ENCODE measurements around the gene HYOU1.

DNA sequence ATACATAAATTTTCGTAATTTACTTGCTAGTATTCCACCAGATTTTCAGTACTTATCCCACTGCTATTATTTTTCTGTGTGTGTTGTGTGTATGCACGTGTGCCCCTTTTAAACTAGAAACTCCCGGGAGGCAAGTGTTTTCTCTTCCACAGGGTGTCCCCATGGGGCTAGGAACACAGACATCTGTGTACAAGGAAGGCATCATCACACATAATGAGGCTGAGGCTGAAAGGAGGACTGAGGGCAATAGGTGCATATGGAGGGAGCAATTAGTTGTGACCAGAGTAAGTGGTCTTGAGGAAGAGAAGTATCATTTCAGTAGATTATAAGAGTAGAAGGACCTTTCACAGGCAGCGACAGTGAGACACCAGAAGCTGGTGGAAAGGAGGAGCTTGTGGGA, 46.8 kb upstream of the HYOU1 start:
- TF ChIP-seq, protein P1, sequence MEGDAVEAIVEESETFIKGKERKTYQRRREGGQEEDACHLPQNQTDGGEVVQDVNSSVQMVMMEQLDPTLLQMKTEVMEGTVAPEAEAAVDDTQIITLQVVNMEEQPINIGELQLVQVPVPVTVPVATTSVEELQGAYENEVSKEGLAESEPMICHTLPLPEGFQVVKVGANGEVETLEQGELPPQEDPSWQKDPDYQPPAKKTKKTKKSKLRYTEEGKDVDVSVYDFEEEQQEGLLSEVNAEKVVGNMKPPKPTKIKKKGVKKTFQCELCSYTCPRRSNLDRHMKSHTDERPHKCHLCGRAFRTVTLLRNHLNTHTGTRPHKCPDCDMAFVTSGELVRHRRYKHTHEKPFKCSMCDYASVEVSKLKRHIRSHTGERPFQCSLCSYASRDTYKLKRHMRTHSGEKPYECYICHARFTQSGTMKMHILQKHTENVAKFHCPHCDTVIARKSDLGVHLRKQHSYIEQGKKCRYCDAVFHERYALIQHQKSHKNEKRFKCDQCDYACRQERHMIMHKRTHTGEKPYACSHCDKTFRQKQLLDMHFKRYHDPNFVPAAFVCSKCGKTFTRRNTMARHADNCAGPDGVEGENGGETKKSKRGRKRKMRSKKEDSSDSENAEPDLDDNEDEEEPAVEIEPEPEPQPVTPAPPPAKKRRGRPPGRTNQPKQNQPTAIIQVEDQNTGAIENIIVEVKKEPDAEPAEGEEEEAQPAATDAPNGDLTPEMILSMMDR (conservative IDR thresholded peaks at IDR 0.05 in 1 of 2, IDR thresholded peaks at IDR 0.05 in 1 of 2; ENCODE audit: low read depth in 1 of 2, low read length in 2 of 2): no peak
- no peak for TF ChIP-seq EZH2 (IDR thresholded peaks at IDR 0.05; ENCODE audit: low read length, missing control alignments)
